ENCODE data around the gene TOMM5.

TOMM5 gene

DNA sequence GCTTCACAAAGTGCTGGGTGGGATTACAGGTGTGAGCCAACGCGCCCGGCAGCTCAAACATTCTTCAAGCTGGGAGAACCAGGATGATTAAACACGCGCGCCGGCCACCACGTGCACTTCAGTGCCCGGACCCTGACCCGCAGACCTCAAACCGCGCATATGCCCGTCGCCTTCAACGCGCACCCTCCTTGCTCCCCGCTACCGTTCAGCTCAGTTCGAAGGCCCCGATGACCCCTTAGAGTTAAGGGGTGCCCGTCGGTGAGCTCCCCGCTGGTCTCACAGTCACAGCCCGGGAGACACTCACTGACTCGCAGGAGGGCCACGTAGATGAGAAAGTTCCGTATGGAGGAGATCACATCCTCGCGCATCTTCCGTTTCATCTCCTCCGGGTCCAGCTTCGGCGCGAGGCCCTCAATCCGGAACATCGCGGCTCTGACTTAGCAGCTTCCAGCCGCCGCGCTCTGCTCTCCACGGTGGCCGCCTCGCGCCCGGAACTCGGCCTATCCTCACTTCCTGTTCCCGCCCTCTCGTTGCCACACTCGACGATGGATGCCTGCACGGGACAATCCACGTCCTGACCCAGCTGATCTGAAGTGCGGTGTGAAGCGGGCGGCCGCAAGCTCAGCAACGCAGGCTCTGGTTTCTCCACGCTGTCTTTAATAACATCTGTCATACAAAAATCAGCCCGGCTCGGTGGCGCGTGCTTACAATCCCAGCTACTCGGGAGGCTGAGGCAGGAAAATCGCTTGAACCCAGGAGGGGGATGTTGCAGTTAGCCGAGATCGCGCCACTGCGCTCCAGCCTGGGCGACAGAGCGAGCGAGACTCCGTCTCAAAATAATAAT is at the start of gene TOMM5:
TOMM5 (minus strand) TSS at position 490 of the 844 bp plus-strand sequence; CDS start at position 425, 65 bp downstream.
- H3K9me3 ChIP-seq (ENCODE audit: insufficient read depth, low read length), result no peaks in the 10 kb centered on the region
- H4K20me1 ChIP-seq (ENCODE audit: insufficient read depth, low read length), result peaks cover 25% of the 10 kb centered on the region
- H3K27me3 ChIP-seq (ENCODE audit: low read depth, low read length), result peaks cover 26% of the 10 kb centered on the region
- H2AFZ ChIP-seq (ENCODE audit: low read depth, low read length), result peak within 1 kb of the TSS; percentile 36
- H3K4me2 ChIP-seq (ENCODE audit: low read length), result peak within 1 kb of the TSS; percentile 96
- peaks cover 54% of the 10 kb centered on the region for H3K79me2 ChIP-seq (ENCODE audit: low read length)
- TF ChIP-seq CTCF (IDR thresholded peaks at IDR 0.05; ENCODE audit: low read depth, low read length), result no peak
- TF ChIP-seq EZH2phosphoT487 (IDR thresholded peaks at IDR 0.05; ENCODE audit: low read depth), result no peak
- H3K4me3 ChIP-seq (ENCODE audit: low read length), result peak within 1 kb of the TSS; percentile 99
- H3K36me3 ChIP-seq (replicated peaks; ENCODE audit: low read depth, low read length), result peaks cover 25% of the 10 kb centered on the region
- H3K27ac ChIP-seq (ENCODE audit: low read length), result peak within 1 kb of the TSS; percentile 73
- peak within 1 kb of the TSS; percentile 98 for H3K9ac ChIP-seq (ENCODE audit: low read length)
- H3K4me1 ChIP-seq (ENCODE audit: low read length), result peaks cover 26% of the 10 kb centered on the region

DNA sequence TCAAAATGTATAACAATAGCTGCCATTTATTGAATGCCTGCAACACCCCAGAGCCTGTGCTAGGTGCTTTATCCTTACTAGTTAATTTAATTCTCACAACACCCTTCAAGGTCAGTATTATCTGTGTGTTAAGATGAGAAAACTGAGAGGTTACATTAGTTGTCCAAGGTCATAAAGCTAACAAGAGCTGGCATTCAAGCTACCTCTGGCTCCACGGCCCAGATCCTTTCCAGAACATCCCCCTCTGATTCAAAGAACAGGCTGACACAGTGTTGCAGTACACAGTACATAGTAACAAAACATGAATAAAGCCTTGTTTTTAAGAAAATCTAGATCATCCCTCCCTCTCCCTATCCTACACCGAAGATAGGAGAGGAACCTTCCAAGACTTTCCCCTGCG is 48.9 kb upstream of the TOMM5 start:
- H2AFZ ChIP-seq (ENCODE audit: low read depth, low read length), result no peak overlapping the region
- H3K27ac ChIP-seq (ENCODE audit: low read length), result no peak overlapping the region
- no peaks in the 10 kb centered on the region for H4K20me1 ChIP-seq (ENCODE audit: insufficient read depth, low read length)
- peaks cover 38% of the 10 kb centered on the region for H3K27me3 ChIP-seq (ENCODE audit: low read depth, low read length)
- peaks cover 23% of the 10 kb centered on the region for H3K4me1 ChIP-seq (ENCODE audit: low read length)
- no peaks in the 10 kb centered on the region for H3K36me3 ChIP-seq (replicated peaks; ENCODE audit: low read depth, low read length)
- H3K79me2 ChIP-seq (ENCODE audit: low read length), result no peaks in the 10 kb centered on the region
- no peak for TF ChIP-seq CTCF (IDR thresholded peaks at IDR 0.05; ENCODE audit: low read depth, low read length)
- no peak for TF ChIP-seq EZH2phosphoT487 (IDR thresholded peaks at IDR 0.05; ENCODE audit: low read depth)
- H3K4me2 ChIP-seq (ENCODE audit: low read length), result no peak overlapping the region
- no peak overlapping the region for H3K9ac ChIP-seq (ENCODE audit: low read length)
- peaks cover 7% of the 10 kb centered on the region; the same call in 1 of the 2 replicates for H3K9me3 ChIP-seq (ENCODE audit: insufficient read depth, low read length)
- no peak overlapping the region for H3K4me3 ChIP-seq (ENCODE audit: low read length)

- Histone ChIP-seq H3K79me2 (ENCODE audit: low read length) (no peaks in the 10 kb centered on the region), H2AFZ (ENCODE audit: low read depth, low read length) (no peak overlapping the region), H4K20me1 (ENCODE audit: insufficient read depth, low read length) (no peaks in the 10 kb centered on the region), H3K27me3 (ENCODE audit: low read depth, low read length) (peaks cover 27% of the 10 kb centered on the region), H3K9ac (ENCODE audit: low read length) (no peak overlapping the region), H3K4me3 (ENCODE audit: low read length) (no peak overlapping the region), H3K9me3 (ENCODE audit: insufficient read depth, low read length) (peaks cover 7% of the 10 kb centered on the region; the same call in 1 of the 2 replicates), H3K4me1 (ENCODE audit: low read length) (peaks cover 23% of the 10 kb centered on the region), H3K4me2 (ENCODE audit: low read length) (no peak overlapping the region), H3K27ac (ENCODE audit: low read length) (no peak overlapping the region), H3K36me3 (replicated peaks; ENCODE audit: low read depth, low read length) (no peaks in the 10 kb centered on the region)
- TF ChIP-seq CTCF (IDR thresholded peaks at IDR 0.05; ENCODE audit: low read depth, low read length) (no peak), EZH2phosphoT487 (IDR thresholded peaks at IDR 0.05; ENCODE audit: low read depth) (no peak)
These were observed 47.8 kb upstream of the TOMM5 start for GRCh38 chr9:37640246-37640645.

GRCh38 chr9:37639841-37640240 is 47.4 kb upstream of the TOMM5 start:
- Histone ChIP-seq H3K4me2 (ENCODE audit: low read length) (no peak overlapping the region), H3K27me3 (ENCODE audit: low read depth, low read length) (peaks cover 23% of the 10 kb centered on the region)

More at GRCh38 chr9:37639841-37640240, 47.4 kb upstream of the TOMM5 start:
- Histone ChIP-seq H3K4me3 (ENCODE audit: low read length) (no peak overlapping the region), H3K27ac (ENCODE audit: low read length) (no peak overlapping the region), H3K4me1 (ENCODE audit: low read length) (peaks cover 22% of the 10 kb centered on the region), H3K36me3 (replicated peaks; ENCODE audit: low read depth, low read length) (no peaks in the 10 kb centered on the region), H4K20me1 (ENCODE audit: insufficient read depth, low read length) (no peaks in the 10 kb centered on the region), H3K9ac (ENCODE audit: low read length) (no peak overlapping the region), H3K9me3 (ENCODE audit: insufficient read depth, low read length) (peaks cover 7% of the 10 kb centered on the region; the same call in 1 of the 2 replicates), H2AFZ (ENCODE audit: low read depth, low read length) (no peak overlapping the region), H3K79me2 (ENCODE audit: low read length) (no peaks in the 10 kb centered on the region)
- TF ChIP-seq CTCF (IDR thresholded peaks at IDR 0.05; ENCODE audit: low read depth, low read length), result no peak
- no peak for TF ChIP-seq EZH2phosphoT487 (IDR thresholded peaks at IDR 0.05; ENCODE audit: low read depth)

Data from OCI-LY3 (cell line).